C4-2B (cell line): ENCODE measurements around the gene L3MBTL2.

Source experiments
- H3K27ac ChIP-seq: fragments of 450-650 bp; 2 replicates; pipeline ENCODE4 v1.5.1; 2017
- CTCF ChIP-seq: fragments of 450-650 bp; conservative IDR thresholded peaks from 2 replicates; pipeline ENCODE4 v1.5.1; 2017; ENCODE audit warnings: mild to moderate bottlenecking
- ZFX ChIP-seq: fragments of 450-650 bp; IDR thresholded peaks from 2 replicates; pipeline ENCODE4 v1.6.1; 2017

The L3MBTL2 gene

GRCh38 chr22:41262250-41262765, 57.2 kb downstream of the L3MBTL2 start:
- TF ChIP-seq CTCF = no peak
- no peak for TF ChIP-seq ZFX
- peak overlapping the region; percentile 63 for H3K27ac ChIP-seq

GRCh38 chr22:41263704-41264103, 58.6 kb downstream of the L3MBTL2 start:
- TF ChIP-seq ZFX (no peak), CTCF (no peak)

GRCh38 chr22:41264408-41264941, 59.4 kb downstream of the L3MBTL2 start:
- no peak overlapping the region; the same call in 1 of the 2 replicates for H3K27ac ChIP-seq
- TF ChIP-seq CTCF (no peak), ZFX (no peak)

More at GRCh38 chr22:41263704-41264103, 58.6 kb downstream of the L3MBTL2 start:
- peak overlapping the region; percentile 63 for H3K27ac ChIP-seq

- TF ChIP-seq ZFX = no peak
- TF ChIP-seq CTCF = no peak
- H3K27ac ChIP-seq = no peak overlapping the region
These were observed 62.8 kb downstream of the L3MBTL2 start for GRCh38 chr22:41267958-41268357.

GRCh38 chr22:41271787-41272186, 66.7 kb downstream of the L3MBTL2 start:
- TF ChIP-seq ZFX (no peak), CTCF (no peak)

GRCh38 chr22:41273128-41273527, 68.0 kb downstream of the L3MBTL2 start:
- TF ChIP-seq CTCF (no peak), ZFX (no peak)
- H3K27ac ChIP-seq = no peak overlapping the region

More at GRCh38 chr22:41271787-41272186, 66.7 kb downstream of the L3MBTL2 start:
- no peak overlapping the region for H3K27ac ChIP-seq

- TF ChIP-seq CTCF (no peak), ZFX (no peak)
- no peak overlapping the region for H3K27ac ChIP-seq
These were observed 69.7 kb downstream of the L3MBTL2 start for GRCh38 chr22:41274856-41275255.
